WTC11 (cell line): ENCODE measurements around the gene KCNIP4. TPM values are rescaled to one million over a fixed set of nuclear protein-coding genes. Genes with fewer than 3 reads are reported as not detected.

ENCODE experiments used
- ATAC-seq: fragments of 200-7000 bp; cut with Tn5 transposase; 2 replicates; pipeline ENCODE4 v1.10.0; 2021; ENCODE audit warnings: mild to moderate bottlenecking, moderate library complexity
- CTCF ChIA-PET: fragments of 300-600 bp; sonication (Branson Sonifier 250); formaldehyde crosslinking; loops from one replicate; lab custom pipeline; 2021; ENCODE audit warnings: antibody characterized with exemption; lab: Charles Lee
- POLR2A ChIA-PET: fragments of 350-600 bp; sonication (Branson Sonifier 250); formaldehyde crosslinking; loops from one replicate; lab custom pipeline; 2021; ENCODE audit warnings: antibody characterized with exemption; lab: Charles Lee
- DNase-seq: peaks from one replicate; pipeline ENCODE4 v3.0.0; 2021; ENCODE audit warnings: low spot score
- H3K27ac Mint-ChIP-seq: 2 replicates; pipeline ENCODE4 v1.8.0; 2021; ENCODE audit warnings: mixed read lengths
- H3K27me3 Mint-ChIP-seq: 2 replicates; pipeline ENCODE4 v1.8.0; 2021; ENCODE audit warnings: low read depth, mild to moderate bottlenecking, moderate library complexity, mixed read lengths
- H3K36me3 Mint-ChIP-seq: 2 replicates; pipeline ENCODE4 v1.8.0; 2021; ENCODE audit warnings: mixed read lengths
- H3K4me1 Mint-ChIP-seq: 2 replicates; pipeline ENCODE4 v1.8.0; 2022; ENCODE audit warnings: mixed read lengths
- H3K4me3 Mint-ChIP-seq: 2 replicates; pipeline ENCODE4 v1.8.0; 2021; ENCODE audit warnings: mild to moderate bottlenecking, moderate library complexity, mixed read lengths
- H3K9me3 Mint-ChIP-seq: 2 replicates; pipeline ENCODE4 v1.8.0; 2021; ENCODE audit warnings: mixed read lengths
- CBFB ChIP-seq: sonication (generic); formaldehyde crosslinking; IDR thresholded peaks from 2 replicates; pipeline ENCODE4 v1.8.1; 2022; ENCODE audit warnings: mild to moderate bottlenecking, low read depth, missing genetic modification reagents
- CREB1 ChIP-seq: sonication (generic); formaldehyde crosslinking; IDR thresholded peaks from 2 replicates; pipeline ENCODE4 v1.8.0; 2023; ENCODE audit warnings: mild to moderate bottlenecking, missing genetic modification reagents
- CREM ChIP-seq: sonication (generic); formaldehyde crosslinking; IDR thresholded peaks from 2 replicates; pipeline ENCODE4 v1.8.1; 2022; ENCODE audit warnings: mild to moderate bottlenecking, missing genetic modification reagents, moderate library complexity
- FOXJ3 ChIP-seq: sonication (generic); formaldehyde crosslinking; IDR thresholded peaks from 2 replicates; pipeline ENCODE4 v1.9.0; 2021; ENCODE audit warnings: missing genetic modification reagents, mild to moderate bottlenecking, borderline replicate concordance
- MYBL2 ChIP-seq: sonication (generic); formaldehyde crosslinking; IDR thresholded peaks from 2 replicates; pipeline ENCODE4 v1.8.1; 2023; ENCODE audit warnings: mild to moderate bottlenecking, moderate library complexity, missing genetic modification reagents
- NFATC4 ChIP-seq: fragments of 250-450 bp; sonication (Bioruptor Pico); IDR thresholded peaks from 2 replicates; pipeline ENCODE4 v1.9.0; 2021; ENCODE audit warnings: mild to moderate bottlenecking
- NFYB ChIP-seq: sonication (generic); formaldehyde crosslinking; conservative IDR thresholded peaks from 2 replicates; pipeline ENCODE4 v1.8.0; 2022; ENCODE audit warnings: low read depth, missing genetic modification reagents
- NR1H2 ChIP-seq: sonication (generic); formaldehyde crosslinking; IDR thresholded peaks from 2 replicates; pipeline ENCODE4 v1.9.0; 2021; ENCODE audit warnings: mild to moderate bottlenecking, moderate library complexity, missing genetic modification reagents
- PREB ChIP-seq: sonication (generic); formaldehyde crosslinking; IDR thresholded peaks from 2 replicates; pipeline ENCODE4 v1.8.1; 2022; ENCODE audit warnings: mild to moderate bottlenecking, missing genetic modification reagents, moderate library complexity, borderline replicate concordance
- PRRX2 ChIP-seq: fragments of 250-450 bp; sonication (Bioruptor Pico); IDR thresholded peaks from 2 replicates; pipeline ENCODE4 v1.8.0; 2021; ENCODE audit warnings: mild to moderate bottlenecking
- SMAD4 ChIP-seq: sonication (generic); formaldehyde crosslinking; IDR thresholded peaks from 2 replicates; pipeline ENCODE4 v1.8.0; 2022; ENCODE audit warnings: mild to moderate bottlenecking, missing genetic modification reagents
- TEAD4 ChIP-seq: sonication (generic); formaldehyde crosslinking; IDR thresholded peaks from 2 replicates; pipeline ENCODE4 v1.8.0; 2022; ENCODE audit warnings: mild to moderate bottlenecking, missing genetic modification reagents
- USF2 ChIP-seq: sonication (generic); formaldehyde crosslinking; IDR thresholded peaks from 2 replicates; pipeline ENCODE4 v1.8.1; 2023; ENCODE audit warnings: mild to moderate bottlenecking, missing genetic modification reagents, moderate library complexity
- ZNF121 ChIP-seq: sonication (generic); formaldehyde crosslinking; IDR thresholded peaks from 2 replicates; pipeline ENCODE4 v1.8.0; 2023; ENCODE audit warnings: missing genetic modification reagents
- ZNF281 ChIP-seq: sonication (generic); formaldehyde crosslinking; IDR thresholded peaks from 2 replicates; pipeline ENCODE4 v1.8.0; 2023; ENCODE audit warnings: mild to moderate bottlenecking, missing genetic modification reagents
- ZNF396 ChIP-seq: fragments of 250-450 bp; sonication (Bioruptor Pico); IDR thresholded peaks from 2 replicates; pipeline ENCODE4 v1.8.0; 2021; ENCODE audit warnings: mild to moderate bottlenecking, moderate library complexity, borderline replicate concordance
- ZNF416 ChIP-seq: fragments of 250-450 bp; sonication (Bioruptor Pico); IDR thresholded peaks from 2 replicates; pipeline ENCODE4 v1.9.0; 2021; ENCODE audit warnings: mild to moderate bottlenecking, inconsistent platforms
- ZNF423 ChIP-seq: fragments of 250-450 bp; sonication (Bioruptor Pico); IDR thresholded peaks from 2 replicates; pipeline ENCODE4 v2.1.2; 2022; ENCODE audit warnings: mild to moderate bottlenecking, moderate library complexity
- ZNF425 ChIP-seq: fragments of 250-450 bp; sonication (Bioruptor Pico); conservative IDR thresholded peaks from 2 replicates; pipeline ENCODE4 v1.9.0; 2021; ENCODE audit warnings: mild to moderate bottlenecking
- ZNF532 ChIP-seq: fragments of 250-450 bp; sonication (Bioruptor Pico); IDR thresholded peaks from 2 replicates; pipeline ENCODE4 v1.9.0; 2021; ENCODE audit warnings: mild to moderate bottlenecking, borderline replicate concordance
- ZNF671 ChIP-seq: fragments of 250-450 bp; sonication (Bioruptor Pico); IDR thresholded peaks from 2 replicates; pipeline ENCODE4 v1.8.0; 2021; ENCODE audit warnings: mild to moderate bottlenecking
- ZSCAN18 ChIP-seq: fragments of 250-450 bp; sonication (Bioruptor Pico); IDR thresholded peaks from 2 replicates; pipeline ENCODE4 v2.1.2; 2022; ENCODE audit warnings: mild to moderate bottlenecking, moderate library complexity
- total RNA-seq: library from RNA; stranded (reverse); gene quantifications from 3 replicates; pipeline ENCODE4 v1.2.3, GENCODE V29; 2021

Gene KCNIP4
- total RNA-seq, 1 experiment from 2014 or later: not detected

GRCh38 chr4:21205821-21206531 is 742.6 kb downstream of the KCNIP4 start:
- DNase-seq: no peak
- Mint-ChIP-seq H3K27me3 (no peaks in the 10 kb centered on the region), H3K36me3 (no peaks in the 10 kb centered on the region), H3K27ac (no peak overlapping the region), H3K4me3 (no peak overlapping the region), H3K9me3 (peaks cover 7% of the 10 kb centered on the region), H3K4me1 (peaks cover 7% of the 10 kb centered on the region)
- peak; percentile 55 for ATAC-seq
- CTCF ChIA-PET: no interaction called here
- no peak for TF ChIP-seq ZNF121 (CRISPR knock-in tag)
- TF ChIP-seq MYBL2 (CRISPR knock-in tag): no peak
- TF ChIP-seq NFATC4 (CRISPR knock-in tag): no peak
- no peak for TF ChIP-seq ZNF425 (CRISPR knock-in tag)
- TF ChIP-seq ZNF416 (CRISPR knock-in tag): no peak
- TF ChIP-seq NR1H2 (CRISPR knock-in tag): no peak
- no peak for TF ChIP-seq ZSCAN18 (CRISPR knock-in tag)
- TF ChIP-seq NFYB: no peak
- TF ChIP-seq ZNF671: no peak
- TF ChIP-seq SMAD4 (CRISPR knock-in tag): no peak
- no peak for TF ChIP-seq FOXJ3 (CRISPR knock-in tag)
- TF ChIP-seq TEAD4 (CRISPR knock-in tag): no peak
- TF ChIP-seq PREB (CRISPR knock-in tag): no peak
- TF ChIP-seq USF2: no peak
- no peak for TF ChIP-seq ZNF532
- POLR2A ChIA-PET: no interaction called here

- peak; percentile 84 for ATAC-seq
- CTCF ChIA-PET: no interaction called here
- H3K4me1 Mint-ChIP-seq: peaks cover 7% of the 10 kb centered on the region
- TF ChIP-seq PRRX2 (CRISPR knock-in tag) (no peak), ZNF396 (CRISPR knock-in tag) (no peak), ZNF281 (no peak), CBFB (CRISPR knock-in tag) (no peak), ZNF423 (no peak), CREB1 (CRISPR knock-in tag) (no peak), CREM (no peak)
Measured at GRCh38 chr4:21203416-21203815, 745.2 kb downstream of the KCNIP4 start.

More at GRCh38 chr4:21203416-21203815, 745.2 kb downstream of the KCNIP4 start:
- no peaks in the 10 kb centered on the region for H3K36me3 Mint-ChIP-seq
- DNase-seq: peak; percentile 11
- no peaks in the 10 kb centered on the region for H3K27me3 Mint-ChIP-seq
- H3K27ac Mint-ChIP-seq: no peak overlapping the region
- POLR2A ChIA-PET: no interaction called here
- peaks cover 7% of the 10 kb centered on the region for H3K9me3 Mint-ChIP-seq
- H3K4me3 Mint-ChIP-seq: no peak overlapping the region
